Transverse colon (tissue), 4 donors: ENCODE measurements around the gene C10orf143. TPM values are rescaled to one million over a fixed set of nuclear protein-coding genes. Genes with fewer than 3 reads are reported as not detected.

Experiments
- DNase-seq: peaks from one replicate; pipeline ENCODE4 v3.0.0-alpha.2; 2019
- H3K27ac ChIP-seq, 4 donors: fragments of 200-600 bp; sonication (generic); 2 replicates each; pipeline ENCODE4 v1.5.1; 2016 to 2018; ENCODE audit warnings: inconsistent platforms in 4 of 4
- H3K27me3 ChIP-seq: fragments of 200-600 bp; sonication (generic); 2 replicates; pipeline ENCODE4 v1.5.1; 2017; ENCODE audit warnings: inconsistent platforms
- H3K36me3 ChIP-seq, 4 donors: fragments of 200-600 bp; sonication (generic); 2 replicates each; pipeline ENCODE4 v1.5.1; 2017 to 2019; ENCODE audit warnings: inconsistent platforms in 4 of 4
- H3K4me1 ChIP-seq, 4 donors: fragments of 200-600 bp; sonication (generic); 2 replicates each; pipeline ENCODE4 v1.5.1; 2017 to 2020; ENCODE audit warnings: inconsistent platforms in 4 of 4
- H3K4me3 ChIP-seq, 4 donors: fragments of 200-600 bp; sonication (generic); 1 replicate in 1 of 4; 2 replicates in 3 of 4; pipeline versions ENCODE4 v1.5.1 to v1.6.1; 2017 to 2019; ENCODE audit warnings: inconsistent platforms in 4 of 4
- H3K9me3 ChIP-seq, 2 donors: fragments of 200-600 bp; sonication (generic); 2 replicates each; pipeline ENCODE4 v1.5.1; 2017 to 2019; ENCODE audit warnings: inconsistent platforms in 2 of 2
- EP300 ChIP-seq: sonication (generic); formaldehyde crosslinking; IDR thresholded peaks from one replicate; pipeline ENCODE4 v1.6.1; 2017; ENCODE audit warnings: antibody characterized with exemption, low read depth
- POLR2A ChIP-seq: fragments of 450-650 bp; IDR thresholded peaks from one replicate; pipeline ENCODE4 v1.6.1; 2016; ENCODE audit warnings: antibody characterized with exemption, mild to moderate bottlenecking, moderate library complexity
- POLR2AphosphoS5 ChIP-seq, 3 donors: sonication (generic); formaldehyde crosslinking; IDR thresholded peaks; one replicate each; pipeline ENCODE4 v1.6.1; 2016; ENCODE audit warnings: antibody characterized with exemption in 3 of 3
- WGBS, 2 donors: methylation state at CpG; one replicate each; pipeline ENCODE4 v1.1.5; 2018; ENCODE audit warnings: low coverage in 1 of 2; 5-methylcytosine and 5-hydroxymethylcytosine counted together
- in situ Hi-C, 4 donors: fragments of 200-750 bp; cut with MboI; loops; one replicate each; pipeline versions ENCODE4 v1.15.0 to v1.15.1; 2017; ENCODE audit warnings: low sequenced_read_pairs in 3 of 4, low pct_ligation_motif_present in 1 of 4, low pct_unique_long_range_greater_than_20kb in 1 of 4
- intact Hi-C: fragments of 100-400 bp; cut with DNase I; formaldehyde crosslinking; loops from one replicate; pipeline ENCODE4 v1.15.1; 2023; ENCODE audit warnings: low total_unique reads
- total RNA-seq, 4 donors: library from RNA; depleted of rRNA; stranded (reverse); fragments of >200 nt; gene quantifications; one replicate each; pipeline ENCODE4 v1.1.0, GENCODE V29; 2016
- TF ChIP-seq, protein P1 (sequence below), 5 experiments: fragments of 200-600 bp in 3 of 5; fragments of 450-650 bp in 2 of 5; sonication (generic) in 3 of 5; IDR thresholded peaks; 1 replicate in 2 of 5; 2 replicates in 3 of 5; pipeline ENCODE4 v1.5.1; 2016 to 2017; ENCODE audit warnings: antibody characterized with exemption in 5 of 5, inconsistent platforms in 3 of 5, mild to moderate bottlenecking in 2 of 5, moderate library complexity in 1 of 5

Gene C10orf143
- total RNA-seq, 4 donors from 2014 or later = 3.8 to 4.0 TPM; not detected in 2

DNA sequence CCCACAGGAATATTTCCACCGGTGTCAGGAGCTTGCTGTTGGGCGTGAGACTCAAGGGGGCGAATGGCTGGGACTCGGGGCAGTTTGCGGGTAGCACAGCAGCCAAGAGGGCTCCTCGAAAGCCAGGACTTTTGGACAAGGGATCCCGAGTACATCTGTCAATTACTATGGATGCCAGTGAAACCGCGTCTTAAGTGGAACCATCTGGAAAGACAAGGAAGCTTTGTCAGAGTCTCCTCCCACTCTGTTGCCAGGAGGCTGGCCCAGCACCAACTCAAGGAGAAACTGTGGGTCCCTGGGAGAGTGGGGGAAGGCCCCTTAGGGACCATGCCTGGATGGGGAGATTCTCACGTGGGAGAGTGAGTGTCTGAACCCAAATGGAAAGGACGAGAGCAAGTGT lies 57.1 kb downstream of the C10orf143 start:
- WGBS, 2 donors = 80 to 88% methylated on average over 1 to 11 of the region's 11 CpGs
- H3K27ac ChIP-seq = no peak overlapping the region
- no peak for DNase-seq
- in situ Hi-C loops = no loop called here
- H3K4me3 ChIP-seq = no peak overlapping the region
- intact Hi-C loops = no loop called here
- H3K36me3 ChIP-seq = no peaks in the 10 kb centered on the region
- no peaks in the 10 kb centered on the region for H3K27me3 ChIP-seq
- peaks cover 0 to 5% of the 10 kb centered on the region in 2 donors for H3K9me3 ChIP-seq
- TF ChIP-seq POLR2A = no peak
- no peak for TF ChIP-seq EP300
- TF ChIP-seq POLR2AphosphoS5 (IDR thresholded peaks at IDR 0.05) = no peak
- TF ChIP-seq, protein P1, sequence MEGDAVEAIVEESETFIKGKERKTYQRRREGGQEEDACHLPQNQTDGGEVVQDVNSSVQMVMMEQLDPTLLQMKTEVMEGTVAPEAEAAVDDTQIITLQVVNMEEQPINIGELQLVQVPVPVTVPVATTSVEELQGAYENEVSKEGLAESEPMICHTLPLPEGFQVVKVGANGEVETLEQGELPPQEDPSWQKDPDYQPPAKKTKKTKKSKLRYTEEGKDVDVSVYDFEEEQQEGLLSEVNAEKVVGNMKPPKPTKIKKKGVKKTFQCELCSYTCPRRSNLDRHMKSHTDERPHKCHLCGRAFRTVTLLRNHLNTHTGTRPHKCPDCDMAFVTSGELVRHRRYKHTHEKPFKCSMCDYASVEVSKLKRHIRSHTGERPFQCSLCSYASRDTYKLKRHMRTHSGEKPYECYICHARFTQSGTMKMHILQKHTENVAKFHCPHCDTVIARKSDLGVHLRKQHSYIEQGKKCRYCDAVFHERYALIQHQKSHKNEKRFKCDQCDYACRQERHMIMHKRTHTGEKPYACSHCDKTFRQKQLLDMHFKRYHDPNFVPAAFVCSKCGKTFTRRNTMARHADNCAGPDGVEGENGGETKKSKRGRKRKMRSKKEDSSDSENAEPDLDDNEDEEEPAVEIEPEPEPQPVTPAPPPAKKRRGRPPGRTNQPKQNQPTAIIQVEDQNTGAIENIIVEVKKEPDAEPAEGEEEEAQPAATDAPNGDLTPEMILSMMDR (IDR thresholded peaks at IDR 0.05) = no peak
- no peaks in the 10 kb centered on the region for H3K4me1 ChIP-seq

GRCh38 chr10:130052193-130052592 lies 58.4 kb downstream of the C10orf143 start:
- H3K36me3 ChIP-seq = no peaks in the 10 kb centered on the region
- intact Hi-C loops (no loop called here), in situ Hi-C loops (no loop called here)
- no peaks in the 10 kb centered on the region for H3K27me3 ChIP-seq
- no peak overlapping the region for H3K27ac ChIP-seq
- no peak for TF ChIP-seq EP300
- TF ChIP-seq, protein P1 (IDR thresholded peaks at IDR 0.05) = no peak
- TF ChIP-seq POLR2A = no peak
- no peak for TF ChIP-seq POLR2AphosphoS5 (IDR thresholded peaks at IDR 0.05)
- DNase-seq = no peak
- WGBS, 2 donors = 89% methylated on average over 9 of the region's 9 CpGs; no CpG with 5 or more reads in 1 of the 2 donors
- H3K9me3 ChIP-seq = peaks cover 0 to 5% of the 10 kb centered on the region in 2 donors
- no peak overlapping the region for H3K4me3 ChIP-seq
- H3K4me1 ChIP-seq = no peaks in the 10 kb centered on the region

- Histone ChIP-seq H3K9me3 (peaks cover 0 to 5% of the 10 kb centered on the region in 2 donors), H3K27me3 (no peaks in the 10 kb centered on the region), H3K4me1 (no peaks in the 10 kb centered on the region), H3K27ac (no peak overlapping the region), H3K36me3 (no peaks in the 10 kb centered on the region), H3K4me3 (no peak overlapping the region)
- no peak for DNase-seq
- 85 to 86% methylated on average over 4 to 12 of the region's 12 CpGs for WGBS, 2 donors
- in situ Hi-C loops (no loop called here), intact Hi-C loops (no loop called here)
- TF ChIP-seq EP300 (no peak), POLR2A (no peak), POLR2AphosphoS5 (IDR thresholded peaks at IDR 0.05) (no peak)
- TF ChIP-seq, protein P1 (IDR thresholded peaks at IDR 0.05) = no peak
Observed at GRCh38 chr10:130050721-130051120, 59.9 kb downstream of the C10orf143 start.

DNA sequence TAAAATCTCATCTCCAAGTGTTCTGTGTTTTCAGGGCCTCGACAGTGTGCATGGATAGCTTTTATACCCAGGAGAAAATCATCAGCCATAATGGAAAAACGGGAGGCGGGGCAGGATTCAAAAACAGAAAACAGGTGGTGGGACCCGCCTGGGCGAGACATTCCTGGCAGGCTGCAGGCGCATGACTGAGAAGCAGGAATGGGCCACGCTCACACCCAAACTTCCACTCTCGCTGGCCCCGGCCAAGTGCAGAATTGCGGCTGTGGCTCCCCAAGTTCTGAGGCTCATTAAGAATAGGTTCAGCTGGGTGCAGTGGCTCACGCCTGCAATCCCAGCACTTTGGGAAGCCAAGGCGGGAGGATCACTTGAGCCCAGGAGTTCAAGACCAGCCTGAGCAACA lies 60.6 kb downstream of the C10orf143 start:
- no peak for TF ChIP-seq POLR2A
- TF ChIP-seq POLR2AphosphoS5 (IDR thresholded peaks at IDR 0.05) = no peak
- TF ChIP-seq EP300 = no peak
- TF ChIP-seq, protein P1 (IDR thresholded peaks at IDR 0.05) = no peak
- in situ Hi-C loops = no loop called here
- DNase-seq = no peak

More for the DNA sequence above, 60.6 kb downstream of the C10orf143 start:
- no peak overlapping the region for H3K4me3 ChIP-seq
- H3K36me3 ChIP-seq = no peaks in the 10 kb centered on the region
- 50 to 82% methylated on average over 1 to 12 of the region's 12 CpGs for WGBS, 2 donors
- H3K27ac ChIP-seq = no peak overlapping the region
- peaks cover 0 to 5% of the 10 kb centered on the region in 2 donors for H3K9me3 ChIP-seq
- intact Hi-C loops = no loop called here
- no peaks in the 10 kb centered on the region for H3K27me3 ChIP-seq
- no peaks in the 10 kb centered on the region for H3K4me1 ChIP-seq
